Loucy (cell line): Measurements from ENCODE around the gene PRR29.

Experiments used
- H2AFZ ChIP-seq: fragments of 200-600 bp; sonication (generic); 2 replicates; pipeline ENCODE4 v1.6.0; 2016; ENCODE audit warnings: antibody characterized with exemption, mild to moderate bottlenecking, low read length, moderate library complexity
- H3F3A ChIP-seq: fragments of 200-600 bp; 2 replicates; pipeline ENCODE4 v1.6.0; 2016; ENCODE audit warnings: antibody characterized with exemption, low read depth, mild to moderate bottlenecking
- H3K27me3 ChIP-seq: fragments of 200-600 bp; sonication (generic); 2 replicates; pipeline ENCODE4 v1.6.1; 2014; ENCODE audit warnings: low read length, mild to moderate bottlenecking; ENCODE audit not compliant: insufficient read depth, poor library complexity, severe bottlenecking
- H3K36me3 ChIP-seq: fragments of 200-600 bp; sonication (generic); 2 replicates; pipeline ENCODE4 v1.6.1; 2016; ENCODE audit warnings: low read length; ENCODE audit not compliant: insufficient read depth
- H3K4me1 ChIP-seq: fragments of 200-600 bp; sonication (generic); 2 replicates; pipeline ENCODE4 v1.5.1; 2014; ENCODE audit warnings: low read length, mild to moderate bottlenecking; ENCODE audit not compliant: insufficient read depth, poor library complexity, severe bottlenecking
- H3K4me2 ChIP-seq: fragments of 200-600 bp; sonication (generic); 2 replicates; pipeline ENCODE4 v1.6.0; 2014; ENCODE audit warnings: antibody characterized with exemption, low read length, low read depth, mild to moderate bottlenecking; ENCODE audit not compliant: poor library complexity, severe bottlenecking
- H3K4me3 ChIP-seq: fragments of 200-600 bp; sonication (generic); 2 replicates; pipeline ENCODE4 v1.5.1; 2014; ENCODE audit warnings: low read length, mild to moderate bottlenecking, mixed read lengths; ENCODE audit not compliant: poor library complexity, severe bottlenecking
- H3K79me2 ChIP-seq: fragments of 200-600 bp; sonication (generic); 2 replicates; pipeline ENCODE4 v1.6.1; 2014; ENCODE audit warnings: low read length; ENCODE audit not compliant: insufficient read depth
- H3K9ac ChIP-seq: fragments of 200-600 bp; sonication (generic); 2 replicates; pipeline ENCODE4 v1.6.0; 2014; ENCODE audit warnings: mild to moderate bottlenecking, low read depth, low read length, moderate library complexity; ENCODE audit not compliant: poor library complexity, severe bottlenecking
- H3K9me2 ChIP-seq: fragments of 200-600 bp; sonication (generic); replicated peaks from 2 replicates; pipeline ENCODE4 v1.6.1; 2016; ENCODE audit warnings: low read depth, low read length, mixed read lengths
- H3K9me3 ChIP-seq: fragments of 200-600 bp; sonication (generic); 2 replicates; pipeline ENCODE4 v1.6.1; 2014; ENCODE audit warnings: mild to moderate bottlenecking, antibody characterized with exemption, low read length, low read depth; ENCODE audit not compliant: insufficient read depth
- H4K20me1 ChIP-seq: fragments of 200-600 bp; sonication (generic); 2 replicates; pipeline ENCODE4 v1.6.0; 2014; ENCODE audit warnings: antibody characterized with exemption, low read length, mild to moderate bottlenecking; ENCODE audit not compliant: insufficient read depth, poor library complexity, severe bottlenecking
- CTCF ChIP-seq: fragments of 200-600 bp; sonication (generic); conservative IDR thresholded peaks from 2 replicates; pipeline ENCODE4 v1.5.1; 2014; ENCODE audit warnings: mild to moderate bottlenecking, antibody characterized with exemption, low read length
- EZH2phosphoT487 ChIP-seq: fragments of 200-600 bp; IDR thresholded peaks from 2 replicates; pipeline ENCODE4 v1.6.1; 2018; ENCODE audit warnings: antibody characterized with exemption, mild to moderate bottlenecking, moderate library complexity, borderline replicate concordance

The PRR29 gene

DNA sequence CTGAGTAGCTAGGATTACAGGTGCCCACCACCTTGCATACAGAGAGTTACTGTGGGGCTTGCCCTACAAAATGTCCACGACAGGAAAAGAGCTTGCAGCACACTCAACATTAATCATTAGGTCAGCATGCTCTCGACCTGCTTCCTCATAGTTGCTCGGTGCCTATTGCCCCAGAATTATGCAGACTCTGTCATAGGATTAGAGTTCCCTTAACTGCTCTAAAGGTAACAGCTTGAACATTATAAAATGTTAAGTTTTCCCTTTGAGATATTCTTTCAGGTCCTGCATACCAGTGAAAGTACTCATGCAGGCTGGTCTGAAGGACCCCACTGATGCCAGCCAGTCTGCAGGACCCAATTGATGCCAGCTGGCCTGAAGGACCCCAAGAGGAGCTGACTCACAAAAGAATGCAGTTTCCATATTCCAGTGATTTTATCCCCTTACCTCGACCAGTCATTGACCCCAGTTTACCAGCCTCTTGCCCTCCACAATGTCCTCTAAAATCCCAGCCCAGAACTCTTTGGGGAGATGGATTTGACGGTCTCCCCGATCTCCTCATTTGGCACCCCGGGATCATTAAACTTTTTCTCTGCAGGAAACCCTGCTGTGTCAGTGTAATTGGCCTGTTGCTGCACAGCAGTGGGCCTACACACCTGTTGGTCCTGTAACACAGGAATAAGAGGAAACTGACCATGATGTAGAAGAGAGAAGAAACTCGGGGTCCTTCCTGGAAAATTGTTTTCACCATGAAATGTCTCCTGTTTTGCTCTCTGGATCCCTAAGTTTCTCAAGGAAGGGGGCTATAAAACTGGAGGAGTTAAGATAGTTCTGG lies 11.6 kb downstream of the PRR29 start:
- Histone ChIP-seq H3K27me3 (no peaks in the 10 kb centered on the region), H3K9me3 (no peaks in the 10 kb centered on the region; the same call in 1 of the 2 replicates), H3K9ac (no peak overlapping the region), H2AFZ (no peak overlapping the region), H3K4me2 (no peak overlapping the region), H3K79me2 (peaks cover 83% of the 10 kb centered on the region), H3F3A (no peaks in the 10 kb centered on the region), H3K36me3 (peaks cover 7% of the 10 kb centered on the region; the same call in 1 of the 2 replicates), H4K20me1 (peaks cover 4% of the 10 kb centered on the region), H3K4me3 (no peak overlapping the region), H3K9me2 (no peaks in the 10 kb centered on the region), H3K4me1 (peaks cover 46% of the 10 kb centered on the region)
- TF ChIP-seq EZH2phosphoT487 (no peak), CTCF (no peak)

DNA sequence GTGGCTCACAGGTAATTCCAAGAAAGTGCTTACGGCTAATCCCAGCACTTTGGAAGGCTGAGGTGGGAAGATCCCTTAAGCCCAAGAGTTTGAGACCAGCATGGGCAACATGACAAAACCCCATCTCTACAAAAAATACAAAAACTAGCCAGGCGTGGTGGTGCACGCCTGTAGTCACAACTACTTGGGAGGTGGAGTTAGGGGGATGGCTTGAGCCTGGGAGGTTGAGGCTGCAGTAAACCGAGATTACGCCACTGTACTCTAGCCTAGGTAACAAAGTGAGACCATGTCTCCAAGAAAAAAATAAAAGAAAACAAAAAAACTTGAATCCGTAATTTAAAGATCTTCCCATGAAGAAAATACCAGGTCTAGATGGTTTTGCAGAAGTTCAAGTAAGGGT lies 17.3 kb downstream of the PRR29 start:
- H3F3A ChIP-seq, result peaks cover 14% of the 10 kb centered on the region; the same call in 1 of the 2 replicates
- no peak overlapping the region for H2AFZ ChIP-seq
- H4K20me1 ChIP-seq, result no peaks in the 10 kb centered on the region
- H3K9me2 ChIP-seq, result no peaks in the 10 kb centered on the region
- H3K79me2 ChIP-seq, result peaks cover 87% of the 10 kb centered on the region
- TF ChIP-seq EZH2phosphoT487, result no peak
- no peak for TF ChIP-seq CTCF
- peak overlapping the region; percentile 88 for H3K4me3 ChIP-seq
- no peaks in the 10 kb centered on the region for H3K27me3 ChIP-seq
- H3K9me3 ChIP-seq, result no peaks in the 10 kb centered on the region
- peak overlapping the region; percentile 89 for H3K4me2 ChIP-seq
- H3K4me1 ChIP-seq, result peaks cover 51% of the 10 kb centered on the region
- peak overlapping the region; percentile 77 for H3K9ac ChIP-seq
- no peaks in the 10 kb centered on the region for H3K36me3 ChIP-seq

DNA sequence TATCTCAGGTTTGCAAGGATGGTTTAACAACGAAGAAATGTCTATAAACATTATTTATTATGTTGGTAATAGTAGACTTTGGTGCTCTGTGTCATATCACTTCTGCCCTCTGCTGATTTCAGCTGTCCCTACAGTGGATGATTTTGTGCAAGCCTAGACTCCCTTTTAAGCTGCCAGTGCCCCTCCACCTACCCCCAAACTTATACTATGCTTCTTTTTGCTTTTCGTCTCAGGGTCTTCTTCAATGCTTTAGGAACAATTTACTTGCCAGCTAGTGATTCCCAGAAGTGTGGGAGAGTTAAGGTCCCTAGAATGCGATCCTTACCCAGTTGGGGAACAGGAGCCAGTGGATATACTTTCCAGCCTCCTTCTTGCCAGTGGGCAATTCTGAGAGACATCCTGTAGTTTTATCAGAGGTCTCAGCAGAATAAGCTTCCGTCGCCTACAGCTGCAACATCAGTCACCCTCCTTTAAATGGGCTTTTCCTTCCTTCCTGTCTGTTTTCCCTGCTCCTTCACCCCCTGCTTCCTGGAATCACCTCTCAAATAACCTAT lies 18.2 kb downstream of the PRR29 start:
- Histone ChIP-seq H3F3A (peaks cover 19% of the 10 kb centered on the region), H3K9me2 (no peaks in the 10 kb centered on the region), H3K4me3 (peak overlapping the region; percentile 88), H4K20me1 (no peaks in the 10 kb centered on the region), H3K9ac (peak overlapping the region; percentile 77), H3K27me3 (no peaks in the 10 kb centered on the region), H2AFZ (no peak overlapping the region), H3K36me3 (no peaks in the 10 kb centered on the region), H3K79me2 (peaks cover 78% of the 10 kb centered on the region), H3K4me2 (peak overlapping the region; percentile 89), H3K9me3 (no peaks in the 10 kb centered on the region), H3K4me1 (peaks cover 56% of the 10 kb centered on the region)
- TF ChIP-seq CTCF (peak; percentile 65), EZH2phosphoT487 (no peak)
